Loucy (cell line): ENCODE measurements around the gene TMEM86B.

Experiments used
- CTCF ChIP-seq: fragments of 200-600 bp; sonication (generic); conservative IDR thresholded peaks from 2 replicates; pipeline ENCODE4 v1.5.1; 2014; ENCODE audit warnings: mild to moderate bottlenecking, antibody characterized with exemption, low read length
- EZH2phosphoT487 ChIP-seq: fragments of 200-600 bp; IDR thresholded peaks from 2 replicates; pipeline ENCODE4 v1.6.1; 2018; ENCODE audit warnings: antibody characterized with exemption, mild to moderate bottlenecking, moderate library complexity, borderline replicate concordance

- TF ChIP-seq EZH2phosphoT487 = no peak
- no peak for TF ChIP-seq CTCF
Measured at GRCh38 chr19:55231391-55232285, 3.1 kb upstream of the TMEM86B start.
